HCT116 (cell line): ENCODE measurements around the gene ALDH9A1. TPM values are rescaled to one million over a fixed set of nuclear protein-coding genes. Genes with fewer than 3 reads are reported as not detected.

Source experiments
- ATAC-seq: fragments of 200-7000 bp; cut with Tn5 transposase; 2 replicates; pipeline ENCODE4 v1.9.1; 2020; ENCODE audit warnings: mild to moderate bottlenecking, moderate library complexity
- BruUV-seq: library from RNA; stranded (reverse); fragments of 400-500 nt; replicated peaks from 2 replicates; lab custom pipeline; 2021; lab: Mats Ljungman, UMichigan
- CTCF ChIA-PET: fragments of 300-600 bp; sonication (Branson Sonifier 250); formaldehyde crosslinking; loops from one replicate; lab custom pipeline; 2021; ENCODE audit warnings: antibody characterized with exemption; lab: Charles Lee
- POLR2A ChIA-PET: fragments of 300-600, 350-600 bp; sonication (Branson Sonifier 250); formaldehyde crosslinking; loops from one replicate; lab custom pipeline; 2021; ENCODE audit warnings: antibody characterized with exemption; lab: Charles Lee
- RAD21 ChIA-PET, 2 experiments: fragments of 300-600 bp; sonication (Branson Sonifier 250); formaldehyde crosslinking; loops; one replicate each; lab custom pipeline; 2023; ENCODE audit warnings: low total read pairs in 2 of 2; ENCODE audit not compliant: uncharacterized antibody in 2 of 2, unreplicated experiment in 2 of 2, low non-redundant PET in 1 of 2; lab: Charles Lee
- DNase-seq: peaks from one replicate; pipeline ENCODE4 v3.0.0-alpha.2; 2010; ENCODE audit warnings: low read depth, low spot score
- H2AFZ ChIP-seq: fragments of 200-600 bp; shearing (Covaris generic), sonication (generic); 2 replicates; pipeline ENCODE4 v1.6.1; 2017; ENCODE audit warnings: low read depth, mixed run types, mixed read lengths, antibody characterized with exemption, low read length; ENCODE audit not compliant: poor library complexity, severe bottlenecking
- H3K27ac ChIP-seq: 2 replicates; pipeline ENCODE4 v1.5.1; 2012; ENCODE audit warnings: low read depth, low read length
- H3K27me3 ChIP-seq: fragments of 200-600 bp; sonication (generic); 2 replicates; pipeline ENCODE4 v1.6.1; 2016; ENCODE audit warnings: mixed run types, low read length, mixed read lengths; ENCODE audit not compliant: insufficient read depth
- H3K36me3 ChIP-seq, 2 experiments: fragments of 200-500 bp in 1 of 2; fragments of 200-600 bp in 1 of 2; sonication (Bioruptor generic) in 1 of 2; sonication (generic) in 1 of 2; 2 replicates each; pipeline versions ENCODE4 v1.5.1 to v1.6.1; 2014 to 2016; ENCODE audit warnings: low read length in 2 of 2, inconsistent platforms in 1 of 2, mixed read lengths in 1 of 2, mixed run types in 1 of 2; ENCODE audit not compliant: insufficient read depth in 2 of 2, control insufficient read depth in 1 of 2
- H3K4me1 ChIP-seq, 2 experiments: fragments of 200-600 bp in 1 of 2; sonication (generic) in 1 of 2; 2 replicates each; pipeline versions ENCODE4 v1.5.1 to v1.6.1; 2012 to 2017; ENCODE audit warnings: low read length in 2 of 2, inconsistent platforms in 1 of 2, mild to moderate bottlenecking in 1 of 2, mixed read lengths in 1 of 2, mixed run types in 1 of 2, moderate library complexity in 1 of 2; ENCODE audit not compliant: insufficient read depth in 2 of 2, control insufficient read depth in 1 of 2
- H3K4me2 ChIP-seq: fragments of 200-600 bp; sonication (generic); 2 replicates; pipeline ENCODE4 v1.6.1; 2017; ENCODE audit warnings: mixed run types, low read length, mixed read lengths
- H3K4me3 ChIP-seq, 2 experiments: fragments of 200-600 bp in 1 of 2; sonication (generic) in 1 of 2; replicated peaks in 1 of 2; 2 replicates each; pipeline ENCODE4 v1.5.1; 2011 to 2016; ENCODE audit warnings: low read length in 2 of 2, control low read depth in 1 of 2, low read depth in 1 of 2, mild to moderate bottlenecking in 1 of 2, mixed read lengths in 1 of 2, mixed run types in 1 of 2
- H3K79me2 ChIP-seq: fragments of 200-600 bp; sonication (generic); 2 replicates; pipeline ENCODE4 v1.6.1; 2017; ENCODE audit warnings: mild to moderate bottlenecking, mixed run types, low read length, moderate library complexity, mixed read lengths; ENCODE audit not compliant: insufficient read depth
- H3K9ac ChIP-seq: fragments of 200-600 bp; sonication (generic); 2 replicates; pipeline ENCODE4 v1.6.1; 2016; ENCODE audit warnings: low read length, mixed read lengths
- H3K9me2 ChIP-seq: fragments of 200-600 bp; sonication (generic), shearing (Covaris generic); 2 replicates; pipeline ENCODE4 v1.6.1; 2017; ENCODE audit warnings: mixed run types, mild to moderate bottlenecking, moderate library complexity; ENCODE audit not compliant: insufficient read depth
- H3K9me3 ChIP-seq, 2 experiments: fragments of 200-500 bp in 1 of 2; fragments of 200-600 bp in 1 of 2; sonication (Bioruptor generic) in 1 of 2; sonication (generic) in 1 of 2; 2 replicates each; pipeline ENCODE4 v1.6.1; 2014 to 2017; ENCODE audit warnings: low read length in 2 of 2, mixed read lengths in 2 of 2, inconsistent platforms in 1 of 2, low read depth in 1 of 2, mild to moderate bottlenecking in 1 of 2, mixed run types in 1 of 2, moderate library complexity in 1 of 2; ENCODE audit not compliant: control insufficient read depth in 1 of 2, insufficient read depth in 1 of 2
- H4K20me1 ChIP-seq: fragments of 200-600 bp; sonication (generic), shearing (Covaris generic); 2 replicates; pipeline ENCODE4 v1.6.1; 2017; ENCODE audit warnings: mixed run types, mild to moderate bottlenecking, moderate library complexity; ENCODE audit not compliant: insufficient read depth
- CBX3 ChIP-seq: IDR thresholded peaks from 2 replicates; pipeline ENCODE4 v1.6.1; 2012; ENCODE audit warnings: low read depth
- CEBPB ChIP-seq: IDR thresholded peaks from 2 replicates; pipeline ENCODE4 v1.6.1; 2012; ENCODE audit warnings: low read depth
- EGR1 ChIP-seq: IDR thresholded peaks from 2 replicates; pipeline ENCODE4 v1.6.1; 2012; ENCODE audit warnings: low read depth
- EZH2 ChIP-seq: fragments of 200-600 bp; sonication (generic); IDR thresholded peaks from 2 replicates; pipeline ENCODE4 v1.6.1; 2017; ENCODE audit warnings: antibody characterized with exemption, mixed run types
- FOSL1 ChIP-seq: IDR thresholded peaks from 2 replicates; pipeline ENCODE4 v1.6.1; 2012; ENCODE audit warnings: low read depth
- POLR2A ChIP-seq: IDR thresholded peaks from 2 replicates; pipeline ENCODE4 v1.7.0; 2011; ENCODE audit warnings: borderline replicate concordance; ENCODE audit not compliant: insufficient read depth, insufficient read length; ENCODE audit errors: extremely low read depth
- POLR2AphosphoS5 ChIP-seq: IDR thresholded peaks from 2 replicates; pipeline ENCODE4 v1.6.1; 2011; ENCODE audit warnings: mild to moderate bottlenecking, low read depth, low read length, moderate library complexity
- SIN3A ChIP-seq: IDR thresholded peaks from 2 replicates; pipeline ENCODE4 v1.6.1; 2012; ENCODE audit warnings: low read depth
- SRF ChIP-seq: IDR thresholded peaks from 2 replicates; pipeline ENCODE4 v1.6.1; 2012; ENCODE audit warnings: low read depth
- YY1 ChIP-seq: IDR thresholded peaks from 2 replicates; pipeline ENCODE4 v1.6.1; 2011; ENCODE audit warnings: low read length, low read depth, moderate library complexity, mild to moderate bottlenecking; ENCODE audit not compliant: insufficient replicate concordance; ENCODE audit errors: extremely low read depth
- intact Hi-C: fragments of 100-400 bp; cut with micrococcal nuclease; formaldehyde crosslinking; loops from 2 replicates; pipeline ENCODE4 v1.10.0; 2022
- total RNA-seq: library from RNA; stranded (reverse); gene quantifications from one replicate; pipeline ENCODE4 v1.2.1, GENCODE V29; 2021; ENCODE audit not compliant: unreplicated experiment
- TF ChIP-seq, protein P1 (sequence below): IDR thresholded peaks from 2 replicates; pipeline ENCODE4 v1.6.1; 2012; ENCODE audit warnings: low read depth
- TF ChIP-seq, protein P2 (sequence below): IDR thresholded peaks from 2 replicates; pipeline ENCODE4 v1.6.1; 2011; ENCODE audit warnings: mild to moderate bottlenecking, low read length, moderate library complexity; ENCODE audit not compliant: insufficient replicate concordance; ENCODE audit errors: extremely low read depth
- TF ChIP-seq, protein P3 (sequence below): IDR thresholded peaks from 2 replicates; pipeline ENCODE4 v1.6.1; 2012

ALDH9A1 gene
- total RNA-seq, 1 experiment from 2014 or later, result 46.0 TPM

DNA sequence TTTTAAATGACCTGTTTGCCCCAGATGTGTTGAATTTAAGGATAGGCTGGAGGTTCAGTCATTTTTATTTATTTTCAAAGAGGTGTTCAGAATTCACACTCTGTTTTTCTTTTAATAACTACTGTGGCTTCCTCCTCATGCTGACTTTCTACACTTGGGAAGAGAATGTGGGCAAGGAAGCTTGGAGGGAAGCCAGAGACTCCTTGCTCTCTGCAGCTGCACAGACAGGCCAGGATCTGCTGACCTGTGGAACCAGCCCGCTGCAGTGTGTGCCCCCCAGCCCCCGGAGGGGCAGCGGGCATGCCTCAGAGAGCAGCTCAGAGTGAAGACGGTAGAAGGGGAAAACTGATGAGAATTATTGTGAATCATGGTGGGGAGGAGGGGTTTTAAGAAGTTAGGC lies 50.4 kb downstream of the ALDH9A1 start:
- BruUV-seq, result no TSS peak
- TF ChIP-seq, protein P1, sequence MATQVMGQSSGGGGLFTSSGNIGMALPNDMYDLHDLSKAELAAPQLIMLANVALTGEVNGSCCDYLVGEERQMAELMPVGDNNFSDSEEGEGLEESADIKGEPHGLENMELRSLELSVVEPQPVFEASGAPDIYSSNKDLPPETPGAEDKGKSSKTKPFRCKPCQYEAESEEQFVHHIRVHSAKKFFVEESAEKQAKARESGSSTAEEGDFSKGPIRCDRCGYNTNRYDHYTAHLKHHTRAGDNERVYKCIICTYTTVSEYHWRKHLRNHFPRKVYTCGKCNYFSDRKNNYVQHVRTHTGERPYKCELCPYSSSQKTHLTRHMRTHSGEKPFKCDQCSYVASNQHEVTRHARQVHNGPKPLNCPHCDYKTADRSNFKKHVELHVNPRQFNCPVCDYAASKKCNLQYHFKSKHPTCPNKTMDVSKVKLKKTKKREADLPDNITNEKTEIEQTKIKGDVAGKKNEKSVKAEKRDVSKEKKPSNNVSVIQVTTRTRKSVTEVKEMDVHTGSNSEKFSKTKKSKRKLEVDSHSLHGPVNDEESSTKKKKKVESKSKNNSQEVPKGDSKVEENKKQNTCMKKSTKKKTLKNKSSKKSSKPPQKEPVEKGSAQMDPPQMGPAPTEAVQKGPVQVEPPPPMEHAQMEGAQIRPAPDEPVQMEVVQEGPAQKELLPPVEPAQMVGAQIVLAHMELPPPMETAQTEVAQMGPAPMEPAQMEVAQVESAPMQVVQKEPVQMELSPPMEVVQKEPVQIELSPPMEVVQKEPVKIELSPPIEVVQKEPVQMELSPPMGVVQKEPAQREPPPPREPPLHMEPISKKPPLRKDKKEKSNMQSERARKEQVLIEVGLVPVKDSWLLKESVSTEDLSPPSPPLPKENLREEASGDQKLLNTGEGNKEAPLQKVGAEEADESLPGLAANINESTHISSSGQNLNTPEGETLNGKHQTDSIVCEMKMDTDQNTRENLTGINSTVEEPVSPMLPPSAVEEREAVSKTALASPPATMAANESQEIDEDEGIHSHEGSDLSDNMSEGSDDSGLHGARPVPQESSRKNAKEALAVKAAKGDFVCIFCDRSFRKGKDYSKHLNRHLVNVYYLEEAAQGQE, result no peak
- no peak for TF ChIP-seq POLR2AphosphoS5
- no peak for TF ChIP-seq POLR2A
- no peak overlapping the region for H3K4me2 ChIP-seq
- DNase-seq (no peak), ATAC-seq (no peak)
- H3K9me2 ChIP-seq, result no peaks in the 10 kb centered on the region
- intact Hi-C loops, result no loop called here
- peaks cover 6 to 23% of the 10 kb centered on the region in 2 experiments for H3K4me1 ChIP-seq
- no peak overlapping the region for H2AFZ ChIP-seq
- CTCF ChIA-PET, result no interaction called here
- no peak overlapping the region for H3K9ac ChIP-seq
- peaks cover 4% of the 10 kb centered on the region; the same call in 1 of the 2 replicates for H3K79me2 ChIP-seq
- H3K9me3 ChIP-seq, result no peaks in the 10 kb centered on the region
- RAD21 ChIA-PET, result no interaction called here
- H3K36me3 ChIP-seq, result 0 out of 4 replicates have a peak, but pooled peaks cover 2 to 4% of the 10 kb centered on the region in 2 experiments
- H4K20me1 ChIP-seq, result no peaks in the 10 kb centered on the region
- POLR2A ChIA-PET, result no interaction called here
- H3K27ac ChIP-seq, result no peak overlapping the region
- H3K4me3 ChIP-seq, result no peak overlapping the region
- no peaks in the 10 kb centered on the region for H3K27me3 ChIP-seq

DNA sequence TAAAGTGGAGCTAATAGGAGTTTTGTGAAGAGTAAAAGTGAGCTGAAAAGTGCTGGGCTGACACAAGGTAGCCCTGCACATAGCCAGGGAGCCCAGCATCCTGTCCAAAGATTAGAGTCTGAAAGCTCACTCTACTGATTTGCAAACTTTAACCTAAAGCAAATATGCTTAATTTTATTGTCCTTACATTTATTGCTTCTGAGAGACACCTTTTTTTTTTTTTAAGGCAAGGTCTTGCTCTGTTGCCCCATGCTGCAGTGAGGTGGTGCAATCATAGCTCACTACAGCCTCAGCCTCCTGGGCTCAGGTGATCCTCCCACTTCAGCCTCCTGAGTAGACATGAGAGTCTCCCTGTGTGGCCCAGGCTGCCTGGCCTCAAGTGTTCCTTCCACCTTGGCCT lies 50.8 kb downstream of the ALDH9A1 start:
- DNase-seq, result no peak
- Histone ChIP-seq H3K9me2 (no peaks in the 10 kb centered on the region), H3K27ac (no peak overlapping the region), H3K4me2 (no peak overlapping the region), H4K20me1 (no peaks in the 10 kb centered on the region), H3K27me3 (no peaks in the 10 kb centered on the region), H3K4me1 (peaks cover 6 to 23% of the 10 kb centered on the region in 2 experiments), H2AFZ (no peak overlapping the region), H3K36me3 (0 out of 4 replicates have a peak, but pooled peaks cover 2 to 4% of the 10 kb centered on the region in 2 experiments), H3K4me3 (no peak overlapping the region), H3K79me2 (peaks cover 4% of the 10 kb centered on the region; the same call in 1 of the 2 replicates), H3K9me3 (no peaks in the 10 kb centered on the region), H3K9ac (no peak overlapping the region)
- BruUV-seq, result no TSS peak
- intact Hi-C loops, result no loop called here
- POLR2A ChIA-PET, result no interaction called here
- RAD21 ChIA-PET, result no interaction called here
- no peak for ATAC-seq
- CTCF ChIA-PET, result no interaction called here
- TF ChIP-seq EZH2 (no peak), EGR1 (no peak), SRF (no peak), CBX3 (no peak), YY1 (no peak), SIN3A (no peak), FOSL1 (no peak), CEBPB (no peak)
- TF ChIP-seq, protein P2, sequence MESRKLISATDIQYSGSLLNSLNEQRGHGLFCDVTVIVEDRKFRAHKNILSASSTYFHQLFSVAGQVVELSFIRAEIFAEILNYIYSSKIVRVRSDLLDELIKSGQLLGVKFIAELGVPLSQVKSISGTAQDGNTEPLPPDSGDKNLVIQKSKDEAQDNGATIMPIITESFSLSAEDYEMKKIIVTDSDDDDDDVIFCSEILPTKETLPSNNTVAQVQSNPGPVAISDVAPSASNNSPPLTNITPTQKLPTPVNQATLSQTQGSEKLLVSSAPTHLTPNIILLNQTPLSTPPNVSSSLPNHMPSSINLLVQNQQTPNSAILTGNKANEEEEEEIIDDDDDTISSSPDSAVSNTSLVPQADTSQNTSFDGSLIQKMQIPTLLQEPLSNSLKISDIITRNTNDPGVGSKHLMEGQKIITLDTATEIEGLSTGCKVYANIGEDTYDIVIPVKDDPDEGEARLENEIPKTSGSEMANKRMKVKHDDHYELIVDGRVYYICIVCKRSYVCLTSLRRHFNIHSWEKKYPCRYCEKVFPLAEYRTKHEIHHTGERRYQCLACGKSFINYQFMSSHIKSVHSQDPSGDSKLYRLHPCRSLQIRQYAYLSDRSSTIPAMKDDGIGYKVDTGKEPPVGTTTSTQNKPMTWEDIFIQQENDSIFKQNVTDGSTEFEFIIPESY, result no peak
- TF ChIP-seq, protein P3, sequence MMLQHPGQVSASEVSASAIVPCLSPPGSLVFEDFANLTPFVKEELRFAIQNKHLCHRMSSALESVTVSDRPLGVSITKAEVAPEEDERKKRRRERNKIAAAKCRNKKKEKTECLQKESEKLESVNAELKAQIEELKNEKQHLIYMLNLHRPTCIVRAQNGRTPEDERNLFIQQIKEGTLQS, result no peak
